Measurements from ENCODE around the gene CDC23.

The CDC23 gene

GRCh38 chr5:138245717-138246116 is 32.6 kb upstream of the CDC23 start:
- TF ChIP-seq CTCF (IDR thresholded peaks at IDR 0.05; ENCODE audit: control insufficient read depth, extremely low read depth, insufficient read depth), result no peak
- H3K4me3 ChIP-seq (ENCODE audit: low read depth, low read length), result no peak overlapping the region
- DNase-seq (ENCODE audit: low read depth), result no peak

- H3K4me3 ChIP-seq (ENCODE audit: low read depth, low read length), result no peak overlapping the region
- DNase-seq (ENCODE audit: low read depth), result no peak
- no peak for TF ChIP-seq CTCF (IDR thresholded peaks at IDR 0.05; ENCODE audit: control insufficient read depth, extremely low read depth, insufficient read depth)
These were observed 30.7 kb upstream of the CDC23 start for GRCh38 chr5:138243794-138244193.

- H3K4me3 ChIP-seq (ENCODE audit: low read depth, low read length), result no peak overlapping the region
- no peak for DNase-seq (ENCODE audit: low read depth)
- no peak for TF ChIP-seq CTCF (IDR thresholded peaks at IDR 0.05; ENCODE audit: control insufficient read depth, extremely low read depth, insufficient read depth)
These were observed 28.8 kb upstream of the CDC23 start for GRCh38 chr5:138241688-138242571.

- TF ChIP-seq CTCF (IDR thresholded peaks at IDR 0.05; ENCODE audit: control insufficient read depth, extremely low read depth, insufficient read depth), result no peak
- no peak overlapping the region for H3K4me3 ChIP-seq (ENCODE audit: low read depth, low read length)
- no peak for DNase-seq (ENCODE audit: low read depth)
These were observed 27.7 kb upstream of the CDC23 start for GRCh38 chr5:138240650-138241385.

GRCh38 chr5:138238034-138238433 is 24.9 kb upstream of the CDC23 start:
- H3K4me3 ChIP-seq (ENCODE audit: low read depth, low read length), result no peak overlapping the region
- no peak for TF ChIP-seq CTCF (IDR thresholded peaks at IDR 0.05; ENCODE audit: control insufficient read depth, extremely low read depth, insufficient read depth)
- DNase-seq (ENCODE audit: low read depth), result no peak

GRCh38 chr5:138234651-138235050 is 21.5 kb upstream of the CDC23 start:
- no peak for TF ChIP-seq CTCF (IDR thresholded peaks at IDR 0.05; ENCODE audit: control insufficient read depth, extremely low read depth, insufficient read depth)
- no peak for DNase-seq (ENCODE audit: low read depth)
- H3K4me3 ChIP-seq (ENCODE audit: low read depth, low read length), result no peak overlapping the region
